KMS-11 (cell line): ENCODE data around the gene BMP5.

Experiments used
- H2AFZ ChIP-seq: fragments of 200-600 bp; sonication (generic); 2 replicates; pipeline ENCODE4 v1.6.1; 2016; ENCODE audit warnings: antibody characterized with exemption, mixed run types, low read depth
- H3K27ac ChIP-seq: fragments of 200-600 bp; sonication (generic); 2 replicates; pipeline ENCODE4 v1.6.1; 2016; ENCODE audit warnings: mild to moderate bottlenecking, mixed run types
- H3K27me3 ChIP-seq: fragments of 200-600 bp; sonication (generic); 2 replicates; pipeline ENCODE4 v1.6.1; 2017; ENCODE audit warnings: mild to moderate bottlenecking, low read depth, mixed run types, moderate library complexity; ENCODE audit not compliant: insufficient read depth
- H3K36me3 ChIP-seq: fragments of 200-600 bp; sonication (generic); 2 replicates; pipeline ENCODE4 v1.6.1; 2017; ENCODE audit warnings: mild to moderate bottlenecking, mixed run types; ENCODE audit not compliant: insufficient read depth
- H3K4me1 ChIP-seq: fragments of 200-600 bp; sonication (generic); 2 replicates; pipeline ENCODE4 v1.6.1; 2016; ENCODE audit warnings: mild to moderate bottlenecking, low read depth, mixed run types; ENCODE audit not compliant: poor library complexity, severe bottlenecking
- H3K4me2 ChIP-seq: fragments of 200-600 bp; sonication (generic); 2 replicates; pipeline ENCODE4 v1.7.0; 2016; ENCODE audit warnings: mild to moderate bottlenecking, mixed run types
- H3K4me3 ChIP-seq: fragments of 200-600 bp; sonication (generic); IDR thresholded peaks from 2 replicates; pipeline ENCODE4 v1.6.1; 2017; ENCODE audit warnings: low read depth, low read length, mixed read lengths; ENCODE audit not compliant: insufficient read depth
- H3K79me2 ChIP-seq: fragments of 200-600 bp; sonication (generic); 2 replicates; pipeline ENCODE4 v1.6.1; 2016; ENCODE audit warnings: low read depth, mixed run types; ENCODE audit not compliant: insufficient read depth
- H3K9ac ChIP-seq: fragments of 200-600 bp; sonication (generic); 2 replicates; pipeline ENCODE4 v1.6.1; 2016; ENCODE audit warnings: mild to moderate bottlenecking, mixed run types
- H4K20me1 ChIP-seq: fragments of 200-600 bp; sonication (generic); 2 replicates; pipeline ENCODE4 v1.6.1; 2016; ENCODE audit warnings: mild to moderate bottlenecking, mixed run types; ENCODE audit not compliant: insufficient read depth
- TF ChIP-seq, protein P1 (sequence below): fragments of 200-600 bp; sonication (generic); conservative IDR thresholded peaks from 2 replicates; pipeline ENCODE4 v1.6.1; 2017; ENCODE audit warnings: low read depth, mild to moderate bottlenecking, antibody characterized with exemption, low read length, moderate library complexity, mixed read lengths

The BMP5 gene

DNA sequence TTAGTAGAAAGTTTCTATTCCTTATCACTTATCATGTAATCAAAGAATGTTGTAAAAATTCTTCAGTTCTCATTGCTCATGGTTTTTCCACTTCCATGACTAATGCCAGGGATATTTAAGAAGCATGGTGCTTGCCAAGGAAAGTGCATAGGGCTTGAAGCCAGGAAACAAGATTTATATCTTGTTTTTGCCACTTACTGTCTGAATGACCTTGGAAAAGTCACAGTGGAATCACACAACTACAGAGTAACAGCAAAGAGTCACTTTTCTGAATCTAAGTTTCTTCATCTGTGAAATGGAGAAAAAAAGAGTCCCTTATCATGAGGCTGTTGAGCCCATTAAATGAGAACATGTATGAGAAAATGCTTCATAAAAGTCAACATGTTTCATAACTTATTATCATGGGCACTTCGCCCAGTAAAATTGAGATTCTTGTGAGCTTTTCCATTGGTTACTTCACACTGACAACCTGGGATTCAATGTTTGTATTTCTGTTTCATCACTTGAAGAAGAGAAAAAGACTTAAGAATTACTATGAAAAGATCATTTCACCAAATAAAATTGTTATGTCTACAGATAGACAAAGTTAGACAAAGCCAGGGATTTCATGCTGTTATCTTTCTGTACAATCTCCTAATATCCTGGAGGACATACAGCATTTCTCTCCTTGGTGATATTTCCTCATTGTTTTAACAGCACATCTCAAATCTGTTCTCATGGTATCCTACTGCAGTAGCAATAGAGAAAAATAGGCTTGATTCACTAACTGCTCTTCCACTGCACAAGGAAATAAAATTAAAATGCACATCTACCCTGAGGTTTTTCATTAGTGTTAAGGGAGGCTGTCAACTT is 7.6 kb upstream of the BMP5 start:
- H3K4me1 ChIP-seq = peaks cover 3% of the 10 kb centered on the region

DNA sequence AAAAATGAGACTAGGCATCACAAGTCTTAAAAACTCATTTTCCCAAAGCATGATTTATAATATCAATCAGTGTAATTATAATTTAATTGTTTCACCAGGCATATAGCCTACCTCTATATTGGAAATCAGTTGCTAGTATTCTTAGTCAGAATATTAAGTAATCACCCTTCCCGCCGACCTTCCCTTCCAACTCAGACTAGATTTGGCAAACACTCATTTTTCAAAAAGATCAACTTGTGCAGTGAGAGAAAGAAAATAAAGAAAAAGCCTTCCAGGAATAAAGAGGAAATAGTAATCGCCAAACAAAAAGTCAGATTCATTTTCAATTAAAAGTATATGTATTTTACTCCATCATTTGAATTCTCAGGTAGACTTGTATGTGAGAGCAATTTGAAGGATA is 1.9 kb upstream of the BMP5 start:
- no peaks in the 10 kb centered on the region for H4K20me1 ChIP-seq
- TF ChIP-seq, protein P1, sequence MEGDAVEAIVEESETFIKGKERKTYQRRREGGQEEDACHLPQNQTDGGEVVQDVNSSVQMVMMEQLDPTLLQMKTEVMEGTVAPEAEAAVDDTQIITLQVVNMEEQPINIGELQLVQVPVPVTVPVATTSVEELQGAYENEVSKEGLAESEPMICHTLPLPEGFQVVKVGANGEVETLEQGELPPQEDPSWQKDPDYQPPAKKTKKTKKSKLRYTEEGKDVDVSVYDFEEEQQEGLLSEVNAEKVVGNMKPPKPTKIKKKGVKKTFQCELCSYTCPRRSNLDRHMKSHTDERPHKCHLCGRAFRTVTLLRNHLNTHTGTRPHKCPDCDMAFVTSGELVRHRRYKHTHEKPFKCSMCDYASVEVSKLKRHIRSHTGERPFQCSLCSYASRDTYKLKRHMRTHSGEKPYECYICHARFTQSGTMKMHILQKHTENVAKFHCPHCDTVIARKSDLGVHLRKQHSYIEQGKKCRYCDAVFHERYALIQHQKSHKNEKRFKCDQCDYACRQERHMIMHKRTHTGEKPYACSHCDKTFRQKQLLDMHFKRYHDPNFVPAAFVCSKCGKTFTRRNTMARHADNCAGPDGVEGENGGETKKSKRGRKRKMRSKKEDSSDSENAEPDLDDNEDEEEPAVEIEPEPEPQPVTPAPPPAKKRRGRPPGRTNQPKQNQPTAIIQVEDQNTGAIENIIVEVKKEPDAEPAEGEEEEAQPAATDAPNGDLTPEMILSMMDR = no peak
- H3K27ac ChIP-seq = no peak overlapping the region
- H3K27me3 ChIP-seq = no peaks in the 10 kb centered on the region
- H3K4me2 ChIP-seq = no peak overlapping the region
- no peak overlapping the region for H2AFZ ChIP-seq
- no peaks in the 10 kb centered on the region for H3K4me1 ChIP-seq
- H3K9ac ChIP-seq = no peak overlapping the region
- no peaks in the 10 kb centered on the region for H3K36me3 ChIP-seq
- no peaks in the 10 kb centered on the region for H3K79me2 ChIP-seq
- H3K4me3 ChIP-seq = no peak overlapping the region

More for the DNA sequence above, 7.6 kb upstream of the BMP5 start:
- TF ChIP-seq, protein P1 = no peak
- Histone ChIP-seq H4K20me1 (no peaks in the 10 kb centered on the region), H3K4me3 (no peak overlapping the region), H3K27ac (no peak overlapping the region), H3K27me3 (no peaks in the 10 kb centered on the region), H3K4me2 (no peak overlapping the region), H3K9ac (no peak overlapping the region), H3K36me3 (no peaks in the 10 kb centered on the region), H3K79me2 (no peaks in the 10 kb centered on the region), H2AFZ (no peak overlapping the region)

DNA sequence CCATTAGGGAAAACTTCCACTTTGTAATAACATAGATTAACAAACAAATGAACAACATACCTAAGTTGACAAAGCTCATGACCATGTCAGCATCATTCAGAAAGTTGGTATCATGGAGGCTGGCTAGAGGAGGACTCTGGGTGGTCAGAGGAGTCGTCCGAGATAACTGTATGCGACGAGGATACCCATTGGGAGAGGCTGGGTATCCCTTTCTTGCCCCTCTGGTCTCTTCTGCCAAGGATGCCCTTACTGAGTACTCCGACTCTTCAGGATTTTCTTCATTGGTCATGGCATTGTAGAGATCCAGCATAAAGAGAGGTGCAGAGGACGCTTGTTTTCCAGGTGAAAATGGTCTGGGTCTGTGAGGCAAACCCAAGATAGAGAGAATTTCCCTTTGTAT is 1.1 kb downstream of the BMP5 start:
- TF ChIP-seq, protein P1 = no peak
- no peaks in the 10 kb centered on the region for H3K27me3 ChIP-seq
- peaks cover 13% of the 10 kb centered on the region for H3K4me1 ChIP-seq
- H3K36me3 ChIP-seq = no peaks in the 10 kb centered on the region
- H3K79me2 ChIP-seq = no peaks in the 10 kb centered on the region
- no peak overlapping the region for H2AFZ ChIP-seq
- no peak overlapping the region for H3K4me3 ChIP-seq
- H3K4me2 ChIP-seq = no peak overlapping the region
- H3K27ac ChIP-seq = no peak overlapping the region
- H4K20me1 ChIP-seq = no peaks in the 10 kb centered on the region
- no peak overlapping the region for H3K9ac ChIP-seq

DNA sequence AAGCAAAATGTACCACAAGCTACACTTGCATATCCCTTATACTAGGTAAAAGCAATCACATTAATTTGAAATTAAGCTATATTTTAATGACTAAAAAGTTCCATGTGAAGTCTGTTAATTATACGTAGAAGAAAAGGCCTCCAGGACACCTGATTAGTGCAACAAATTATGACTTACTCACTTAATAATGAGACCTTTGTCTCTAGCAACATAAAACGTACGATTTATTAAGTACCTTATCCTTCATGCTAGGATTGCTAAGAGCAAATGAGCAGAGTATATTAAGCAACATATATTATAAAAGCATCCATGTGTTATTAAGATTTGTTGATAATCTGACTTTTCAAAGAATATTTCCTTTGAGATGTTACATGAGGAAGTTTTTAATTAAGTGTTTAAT is 2.5 kb downstream of the BMP5 start:
- Histone ChIP-seq H3K27ac (no peak overlapping the region), H3K4me2 (no peak overlapping the region), H3K4me3 (no peak overlapping the region), H3K36me3 (no peaks in the 10 kb centered on the region), H2AFZ (no peak overlapping the region), H4K20me1 (no peaks in the 10 kb centered on the region), H3K27me3 (no peaks in the 10 kb centered on the region), H3K79me2 (no peaks in the 10 kb centered on the region), H3K9ac (no peak overlapping the region), H3K4me1 (peaks cover 26% of the 10 kb centered on the region)
- TF ChIP-seq, protein P1 = no peak
